HepG2 (cell line): Measurements from ENCODE around the gene LYPD4. TPM values are rescaled to one million over a fixed set of nuclear protein-coding genes. Genes with fewer than 3 reads are reported as not detected.

Experiments used
- ATAC-seq: fragments of 200-7000 bp; cut with Tn5 transposase; 3 replicates; pipeline ENCODE4 v1.9.1; 2020; ENCODE audit warnings: mild to moderate bottlenecking, moderate library complexity
- Bru-seq: library from RNA; stranded (reverse); fragments of 400-500 nt; gene quantifications from one replicate; lab custom pipeline; 2021; lab: Mats Ljungman, UMichigan
- BruChase-seq, 2 experiments: library from RNA; stranded (reverse); fragments of 400-500 nt; gene quantifications; one replicate each; lab custom pipeline; 2021; lab: Mats Ljungman, UMichigan
- BruUV-seq: library from RNA; stranded (reverse); fragments of 400-500 nt; replicated peaks from 2 replicates; lab custom pipeline; 2021; lab: Mats Ljungman, UMichigan
- CTCF ChIA-PET: fragments of 300-600 bp; formaldehyde crosslinking; extraction: SDS; loops from one replicate; lab custom pipeline; 2021; ENCODE audit warnings: low total read pairs, inconsistent platforms, low intra/inter-chr PET ratio; lab: Yijun Ruan, JAX
- POLR2A ChIA-PET: fragments of 350-600 bp; sonication (Branson Sonifier 250); formaldehyde crosslinking; loops from one replicate; lab custom pipeline; 2020; ENCODE audit warnings: antibody characterized with exemption, inconsistent platforms; lab: Yijun Ruan, JAX
- DNase-seq: peaks from one replicate; pipeline ENCODE4 v3.0.0-alpha.2; 2015; ENCODE audit warnings: low spot score
- FAIRE-seq: peaks from 3 replicates; lab custom pipeline; 2011; peaks lifted over from hg19 to GRCh38; lab: Jason Lieb, UNC
- H2AFZ ChIP-seq: one replicate; pipeline ENCODE4 v1.6.1; 2011; ENCODE audit warnings: low read length, inconsistent platforms
- H3K27ac ChIP-seq: fragments of 300-600 bp; 3 replicates; pipeline ENCODE4 v1.8.0; 2011; ENCODE audit warnings: mixed run types, mild to moderate bottlenecking, mixed read lengths, low read length, inconsistent platforms; ENCODE audit not compliant: insufficient read depth; ENCODE audit errors: extremely low read length
- H3K27me3 ChIP-seq, 2 experiments: fragments of 200-600 bp in 1 of 2; 2 replicates in 1 of 2; 3 replicates in 1 of 2; pipeline versions ENCODE4 v1.6.0 to v1.8.0; 2011; ENCODE audit warnings: low read length in 2 of 2, mild to moderate bottlenecking in 2 of 2, moderate library complexity in 2 of 2, inconsistent platforms in 1 of 2; ENCODE audit not compliant: insufficient read depth in 2 of 2, control insufficient read depth in 1 of 2
- H3K36me3 ChIP-seq, 2 experiments: fragments of 200-600 bp in 1 of 2; replicated peaks in 1 of 2; 2 replicates in 1 of 2; 3 replicates in 1 of 2; pipeline versions ENCODE4 v1.5.1 to v1.8.0; 2011; ENCODE audit warnings: low read length in 2 of 2, inconsistent platforms in 1 of 2; ENCODE audit not compliant: insufficient read depth in 2 of 2, control insufficient read depth in 1 of 2
- H3K4me1 ChIP-seq: 2 replicates; pipeline ENCODE4 v1.5.1; 2012; ENCODE audit warnings: low read length, inconsistent platforms; ENCODE audit not compliant: insufficient read depth
- H3K4me2 ChIP-seq: 2 replicates; pipeline ENCODE4 v1.6.0; 2011; ENCODE audit warnings: low read depth, low read length, inconsistent platforms
- H3K4me3 ChIP-seq, 3 experiments: fragments of 200-600 bp in 1 of 3; sonication (generic), shearing (Covaris generic) in 1 of 3; replicated peaks in 1 of 3; 2 replicates each; pipeline ENCODE4 v1.5.1; 2011 to 2016; ENCODE audit warnings: low read length in 3 of 3, inconsistent platforms in 2 of 3, low read depth in 2 of 3, mild to moderate bottlenecking in 2 of 3, control low read depth in 1 of 3, mixed read lengths in 1 of 3; ENCODE audit not compliant: insufficient read depth in 1 of 3
- H3K79me2 ChIP-seq: one replicate; pipeline ENCODE4 v1.6.1; 2011; ENCODE audit warnings: low read length, inconsistent platforms; ENCODE audit not compliant: insufficient read depth
- H3K9ac ChIP-seq: 2 replicates; pipeline ENCODE4 v1.6.0; 2011; ENCODE audit warnings: mild to moderate bottlenecking, low read depth, low read length, inconsistent platforms; ENCODE audit not compliant: insufficient read depth
- H3K9me3 ChIP-seq: 2 replicates; pipeline ENCODE4 v1.5.1; 2012; ENCODE audit warnings: mild to moderate bottlenecking, low read length
- H4K20me1 ChIP-seq: 2 replicates; pipeline ENCODE4 v1.6.0; 2011; ENCODE audit warnings: inconsistent platforms, mild to moderate bottlenecking, low read length, moderate library complexity; ENCODE audit not compliant: insufficient read depth
- ERF ChIP-seq: IDR thresholded peaks from 2 replicates; pipeline ENCODE4 v1.6.1; 2018; ENCODE audit warnings: missing biosample characterization, missing genetic modification reagents
- FLYWCH1 ChIP-seq: sonication (generic); formaldehyde crosslinking; IDR thresholded peaks from 2 replicates; pipeline ENCODE4 v1.8.1; 2023; ENCODE audit warnings: mild to moderate bottlenecking, missing genetic modification reagents
- JARID2 ChIP-seq: sonication (generic); formaldehyde crosslinking; IDR thresholded peaks from 2 replicates; pipeline ENCODE4 v1.8.1; 2023; ENCODE audit warnings: missing genetic modification reagents, inconsistent platforms; ENCODE audit not compliant: insufficient replicate concordance
- KLF13 ChIP-seq: sonication (generic); formaldehyde crosslinking; IDR thresholded peaks from 2 replicates; pipeline ENCODE4 v1.4.0; 2020; ENCODE audit warnings: mild to moderate bottlenecking, missing genetic modification reagents
- MXI1 ChIP-seq: IDR thresholded peaks from 3 replicates; pipeline ENCODE4 v1.6.1; 2012; ENCODE audit warnings: low read depth, low read length, inconsistent platforms, borderline replicate concordance
- RAD51 ChIP-seq: fragments of 450-650 bp; IDR thresholded peaks from 2 replicates; pipeline ENCODE4 v1.6.1; 2016; ENCODE audit warnings: borderline replicate concordance
- RFX3 ChIP-seq: IDR thresholded peaks from 2 replicates; pipeline ENCODE4 v1.6.1; 2016; ENCODE audit warnings: missing biosample characterization, missing genetic modification reagents
- ZNF766 ChIP-seq: sonication (generic); formaldehyde crosslinking; IDR thresholded peaks from 2 replicates; pipeline ENCODE4 v1.5.0; 2020; ENCODE audit warnings: missing genetic modification reagents, borderline replicate concordance
- WGBS: methylation state at CpG from one replicate; pipeline ENCODE4 v1.1.6; 2017; ENCODE audit warnings: low lambda C conversion rate; 5-methylcytosine and 5-hydroxymethylcytosine counted together
- in situ Hi-C: cut with HindIII; loops from 2 replicates; pipeline ENCODE4 v1.10.0; 2017; ENCODE audit warnings: low pct_unique_long_range_greater_than_20kb; ENCODE audit not compliant: extremely low pct_ligation_motif_present
- intact Hi-C: fragments of 100-400 bp; cut with micrococcal nuclease; formaldehyde crosslinking; loops from one replicate; pipeline ENCODE4 v1.10.0; 2022; ENCODE audit not compliant: unreplicated experiment
- long read RNA-seq, 2 experiments: library from RNA in 1 of 2; library from polyadenylated mRNA in 1 of 2; stranded (forward) in 1 of 2; unstranded in 1 of 2; transcript quantifications; one replicate each; pipeline ENCODE4 v2.0.0, GENCODE V29; 2019 to 2022
- polyA minus RNA-seq, 3 experiments: library from RNA; depleted of rRNA, polyadenylated mRNA; stranded (reverse); fragments of >200 nt; gene quantifications; 2 replicates each; pipeline ENCODE4 v1.2.3, GENCODE V29; 2011; ENCODE audit warnings: low replicate concordance in 1 of 3
- polyA plus RNA-seq, 8 experiments: library from polyadenylated mRNA; depleted of rRNA in 3 of 8; stranded (reverse) in 7 of 8; unstranded in 1 of 8; fragments of >200 nt; fragmentation: Illumina TruSeq in 4 of 8; extraction: Trizol in 4 of 8; gene quantifications; 2 replicates each; pipeline versions ENCODE4 v1.2.1 to v1.2.3, GENCODE V29; 2011 to 2016; ENCODE audit warnings: low read depth in 4 of 8, missing spikeins in 1 of 8, mixed read lengths in 1 of 8; ENCODE audit not compliant: insufficient read depth in 1 of 8
- total RNA-seq, 5 experiments: library from RNA; depleted of rRNA; stranded (reverse); fragments of >200 nt; fragmentation: Illumina TruSeq; extraction: Trizol; gene quantifications; 2 replicates each; pipeline ENCODE4 v1.2.3, GENCODE V29; 2016; ENCODE audit warnings: low read depth in 1 of 5
- TF ChIP-seq, protein P1 (sequence below): fragments of 450-650 bp; IDR thresholded peaks from 2 replicates; pipeline ENCODE4 v1.6.1; 2017
- TF ChIP-seq, protein P2 (sequence below): sonication (generic); formaldehyde crosslinking; conservative IDR thresholded peaks from 2 replicates; pipeline ENCODE4 v1.4.0; 2020; ENCODE audit warnings: mild to moderate bottlenecking, missing genetic modification reagents, moderate library complexity
- TF ChIP-seq, protein P3 (sequence below): sonication (generic); formaldehyde crosslinking; IDR thresholded peaks from 2 replicates; pipeline ENCODE4 v1.4.0; 2020; ENCODE audit warnings: mild to moderate bottlenecking, missing genetic modification reagents

Gene LYPD4, protein sequence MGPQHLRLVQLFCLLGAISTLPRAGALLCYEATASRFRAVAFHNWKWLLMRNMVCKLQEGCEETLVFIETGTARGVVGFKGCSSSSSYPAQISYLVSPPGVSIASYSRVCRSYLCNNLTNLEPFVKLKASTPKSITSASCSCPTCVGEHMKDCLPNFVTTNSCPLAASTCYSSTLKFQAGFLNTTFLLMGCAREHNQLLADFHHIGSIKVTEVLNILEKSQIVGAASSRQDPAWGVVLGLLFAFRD
- total RNA-seq (2016; rRNA removed; fragmentation: Illumina TruSeq; extraction: Trizol) (not detected in 2 replicates), polyA plus RNA-seq (2011; rRNA removed) (not detected in 2 replicates), polyA minus RNA-seq (2011; rRNA and poly(A)+ RNA removed; ENCODE audit: low replicate concordance) (not detected in 2 replicates), Bru-seq, nascent RNA (not detected), BruChase-seq, experiment 1, labeled RNA remaining after a 6-hour chase (not detected), BruChase-seq, experiment 2, labeled RNA remaining after a 2-hour chase (not detected)
- total RNA-seq (2016; cell fraction: cytosol; rRNA removed; fragmentation: Illumina TruSeq; extraction: Trizol; ENCODE audit: low read depth), result not detected in 2 replicates
- not detected in 2 replicates for total RNA-seq (2016; cell fraction: insoluble cytoplasmic fraction; rRNA removed; fragmentation: Illumina TruSeq; extraction: Trizol)
- not detected in 2 replicates for total RNA-seq (2016; cell fraction: membrane; rRNA removed; fragmentation: Illumina TruSeq; extraction: Trizol)
- not detected in 2 replicates for total RNA-seq (2016; cell fraction: nucleus; rRNA removed; fragmentation: Illumina TruSeq; extraction: Trizol)
- not detected in 2 replicates for polyA plus RNA-seq (2011; cell fraction: cytosol; rRNA removed)
- polyA plus RNA-seq (2011; cell fraction: nucleus; rRNA removed), result not detected in 2 replicates
- polyA plus RNA-seq (2012), result not detected in 2 replicates
- polyA plus RNA-seq (2016; cell fraction: cytosol; fragmentation: Illumina TruSeq; extraction: Trizol; ENCODE audit: low read depth), result not detected in 2 replicates
- polyA plus RNA-seq (2016; cell fraction: insoluble cytoplasmic fraction; fragmentation: Illumina TruSeq; extraction: Trizol; ENCODE audit: low read depth), result not detected in 2 replicates
- not detected in 2 replicates for polyA plus RNA-seq (2016; cell fraction: membrane; fragmentation: Illumina TruSeq; extraction: Trizol; ENCODE audit: low read depth)
- not detected in 2 replicates for polyA plus RNA-seq (2016; cell fraction: nucleus; fragmentation: Illumina TruSeq; extraction: Trizol; ENCODE audit: insufficient read depth, low read depth)
- not detected in 2 replicates for polyA minus RNA-seq (2011; cell fraction: cytosol; rRNA and poly(A)+ RNA removed)
- not detected in 2 replicates for polyA minus RNA-seq (2011; cell fraction: nucleus; rRNA and poly(A)+ RNA removed)
- long read RNA-seq, experiment 1, result 0 reads
- long read RNA-seq, experiment 2, result 0 reads

DNA sequence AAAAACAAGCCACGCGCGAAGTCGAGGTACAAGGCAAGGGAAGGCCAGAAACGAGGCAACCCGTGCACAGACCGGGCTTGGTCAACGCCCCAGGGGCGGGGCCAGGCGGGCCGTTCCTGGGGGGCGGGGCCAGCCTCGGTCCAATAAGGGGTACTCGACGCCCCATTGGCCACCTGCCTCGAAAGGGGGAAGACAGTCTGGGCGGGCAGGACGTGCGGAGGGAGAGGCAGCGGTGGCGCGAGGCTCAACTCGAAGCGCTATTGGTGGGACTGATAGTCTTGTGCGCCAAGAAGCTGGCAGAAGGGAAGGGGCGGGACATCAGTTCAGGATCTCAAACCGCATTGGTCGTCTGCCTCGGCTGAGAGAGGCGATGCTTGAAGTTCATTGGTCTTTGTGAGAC lies at the start of gene LYPD4:
TSS of gene LYPD4 (minus strand) at position 83 of the 400 bp plus-strand sequence. CDS start 5,398 bp downstream, outside the sequence.
- Histone ChIP-seq H4K20me1 (no peaks in the 10 kb centered on the region), H3K79me2 (no peaks in the 10 kb centered on the region), H3K27ac (no peak within 1 kb of the TSS), H3K4me2 (no peak within 1 kb of the TSS), H3K9me3 (no peaks in the 10 kb centered on the region), H3K4me1 (peaks cover 18% of the 10 kb centered on the region), H3K27me3 (peaks cover 0 to 2% of the 10 kb centered on the region in 2 experiments; a peak in 2 of 5 replicates), H2AFZ (no peak within 1 kb of the TSS), H3K36me3 (no peaks in the 10 kb centered on the region), H3K4me3 (no peak within 1 kb of the TSS), H3K9ac (no peak within 1 kb of the TSS)
- ATAC-seq (no peak), FAIRE-seq (no peak), DNase-seq (no peak)
- no TSS peak for BruUV-seq
- 63% methylated on average over 30 of the region's 30 CpGs for WGBS
- intact Hi-C loops, result no loop called here
- POLR2A ChIA-PET, result interaction anchor here (1.5 kb wide), 1 partner anchor 15 kb away, joined by 4 read pairs; no protein-coding TSS in a partner anchor
- in situ Hi-C loops, result no loop called here
- CTCF ChIA-PET, result no interaction called here
- TF ChIP-seq KLF13 (CRISPR knock-in tag), result no peak
- TF ChIP-seq, protein P1, sequence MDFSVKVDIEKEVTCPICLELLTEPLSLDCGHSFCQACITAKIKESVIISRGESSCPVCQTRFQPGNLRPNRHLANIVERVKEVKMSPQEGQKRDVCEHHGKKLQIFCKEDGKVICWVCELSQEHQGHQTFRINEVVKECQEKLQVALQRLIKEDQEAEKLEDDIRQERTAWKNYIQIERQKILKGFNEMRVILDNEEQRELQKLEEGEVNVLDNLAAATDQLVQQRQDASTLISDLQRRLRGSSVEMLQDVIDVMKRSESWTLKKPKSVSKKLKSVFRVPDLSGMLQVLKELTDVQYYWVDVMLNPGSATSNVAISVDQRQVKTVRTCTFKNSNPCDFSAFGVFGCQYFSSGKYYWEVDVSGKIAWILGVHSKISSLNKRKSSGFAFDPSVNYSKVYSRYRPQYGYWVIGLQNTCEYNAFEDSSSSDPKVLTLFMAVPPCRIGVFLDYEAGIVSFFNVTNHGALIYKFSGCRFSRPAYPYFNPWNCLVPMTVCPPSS, result no peak
- TF ChIP-seq, protein P2, sequence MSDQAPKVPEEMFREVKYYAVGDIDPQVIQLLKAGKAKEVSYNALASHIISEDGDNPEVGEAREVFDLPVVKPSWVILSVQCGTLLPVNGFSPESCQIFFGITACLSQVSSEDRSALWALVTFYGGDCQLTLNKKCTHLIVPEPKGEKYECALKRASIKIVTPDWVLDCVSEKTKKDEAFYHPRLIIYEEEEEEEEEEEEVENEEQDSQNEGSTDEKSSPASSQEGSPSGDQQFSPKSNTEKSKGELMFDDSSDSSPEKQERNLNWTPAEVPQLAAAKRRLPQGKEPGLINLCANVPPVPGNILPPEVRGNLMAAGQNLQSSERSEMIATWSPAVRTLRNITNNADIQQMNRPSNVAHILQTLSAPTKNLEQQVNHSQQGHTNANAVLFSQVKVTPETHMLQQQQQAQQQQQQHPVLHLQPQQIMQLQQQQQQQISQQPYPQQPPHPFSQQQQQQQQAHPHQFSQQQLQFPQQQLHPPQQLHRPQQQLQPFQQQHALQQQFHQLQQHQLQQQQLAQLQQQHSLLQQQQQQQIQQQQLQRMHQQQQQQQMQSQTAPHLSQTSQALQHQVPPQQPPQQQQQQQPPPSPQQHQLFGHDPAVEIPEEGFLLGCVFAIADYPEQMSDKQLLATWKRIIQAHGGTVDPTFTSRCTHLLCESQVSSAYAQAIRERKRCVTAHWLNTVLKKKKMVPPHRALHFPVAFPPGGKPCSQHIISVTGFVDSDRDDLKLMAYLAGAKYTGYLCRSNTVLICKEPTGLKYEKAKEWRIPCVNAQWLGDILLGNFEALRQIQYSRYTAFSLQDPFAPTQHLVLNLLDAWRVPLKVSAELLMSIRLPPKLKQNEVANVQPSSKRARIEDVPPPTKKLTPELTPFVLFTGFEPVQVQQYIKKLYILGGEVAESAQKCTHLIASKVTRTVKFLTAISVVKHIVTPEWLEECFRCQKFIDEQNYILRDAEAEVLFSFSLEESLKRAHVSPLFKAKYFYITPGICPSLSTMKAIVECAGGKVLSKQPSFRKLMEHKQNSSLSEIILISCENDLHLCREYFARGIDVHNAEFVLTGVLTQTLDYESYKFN (CRISPR knock-in tag), result no peak
- TF ChIP-seq MXI1, result no peak
- TF ChIP-seq RAD51, result no peak
- no peak for TF ChIP-seq FLYWCH1
- no peak for TF ChIP-seq JARID2 (CRISPR knock-in tag)
- no peak for TF ChIP-seq ERF (CRISPR knock-in tag)
- TF ChIP-seq RFX3 (CRISPR knock-in tag), result no peak
- no peak for TF ChIP-seq ZNF766 (CRISPR knock-in tag)
- TF ChIP-seq, protein P3, sequence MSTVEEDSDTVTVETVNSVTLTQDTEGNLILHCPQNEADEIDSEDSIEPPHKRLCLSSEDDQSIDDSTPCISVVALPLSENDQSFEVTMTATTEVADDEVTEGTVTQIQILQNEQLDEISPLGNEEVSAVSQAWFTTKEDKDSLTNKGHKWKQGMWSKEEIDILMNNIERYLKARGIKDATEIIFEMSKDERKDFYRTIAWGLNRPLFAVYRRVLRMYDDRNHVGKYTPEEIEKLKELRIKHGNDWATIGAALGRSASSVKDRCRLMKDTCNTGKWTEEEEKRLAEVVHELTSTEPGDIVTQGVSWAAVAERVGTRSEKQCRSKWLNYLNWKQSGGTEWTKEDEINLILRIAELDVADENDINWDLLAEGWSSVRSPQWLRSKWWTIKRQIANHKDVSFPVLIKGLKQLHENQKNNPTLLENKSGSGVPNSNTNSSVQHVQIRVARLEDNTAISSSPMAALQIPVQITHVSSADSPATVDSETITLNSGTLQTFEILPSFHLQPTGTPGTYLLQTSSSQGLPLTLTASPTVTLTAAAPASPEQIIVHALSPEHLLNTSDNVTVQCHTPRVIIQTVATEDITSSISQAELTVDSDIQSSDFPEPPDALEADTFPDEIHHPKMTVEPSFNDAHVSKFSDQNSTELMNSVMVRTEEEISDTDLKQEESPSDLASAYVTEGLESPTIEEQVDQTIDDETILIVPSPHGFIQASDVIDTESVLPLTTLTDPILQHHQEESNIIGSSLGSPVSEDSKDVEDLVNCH, result no peak
